Amygdala (tissue), 56 donors: ENCODE measurements around the gene ERN1.
"Not testable (repeated sequence)": the region's sequence is repeated elsewhere in the genome, so short reads cannot be mapped to it uniquely, and the experiment has no call there.

Source experiments
- DNase-seq, 56 donors: peaks; one replicate each; lab custom pipeline; 2025; lab: John Stamatoyannopoulos, UW

The ERN1 gene

DNA sequence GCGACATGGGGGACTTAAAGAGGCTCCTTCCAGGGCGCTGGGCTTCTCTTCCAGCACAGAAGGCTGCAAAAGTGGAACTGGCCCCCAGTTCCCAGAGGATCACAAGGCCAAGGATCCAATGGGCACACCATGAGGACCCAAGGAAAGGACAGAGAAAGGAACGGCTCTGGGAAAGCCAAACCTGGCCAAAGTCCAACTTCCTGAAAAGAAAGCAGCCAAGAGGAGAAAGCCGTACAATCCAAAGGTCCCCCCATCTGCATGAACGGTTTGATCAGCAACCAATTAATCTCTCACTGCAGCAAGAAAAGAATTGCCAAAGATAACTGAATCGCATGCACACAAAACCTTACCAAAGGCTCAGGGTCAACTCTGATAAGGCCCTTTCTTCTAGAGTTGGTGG is 89.7 kb downstream of the ERN1 start:
- DNase-seq: no peak

DNA sequence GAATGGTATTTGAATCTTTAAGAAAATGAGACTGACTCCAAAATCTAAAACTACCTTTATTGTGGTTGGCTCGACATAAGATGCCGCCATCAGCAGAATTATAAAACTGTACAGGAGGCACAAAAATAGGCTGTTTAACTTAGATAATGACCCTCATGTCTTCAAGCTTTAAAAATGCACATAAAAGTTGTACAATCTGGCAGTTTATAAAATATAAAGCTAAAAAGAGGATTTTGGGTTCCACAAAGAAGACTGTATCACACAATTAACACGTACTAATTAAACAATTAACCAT is 90.9 kb downstream of the ERN1 start:
- no peak for DNase-seq

DNA sequence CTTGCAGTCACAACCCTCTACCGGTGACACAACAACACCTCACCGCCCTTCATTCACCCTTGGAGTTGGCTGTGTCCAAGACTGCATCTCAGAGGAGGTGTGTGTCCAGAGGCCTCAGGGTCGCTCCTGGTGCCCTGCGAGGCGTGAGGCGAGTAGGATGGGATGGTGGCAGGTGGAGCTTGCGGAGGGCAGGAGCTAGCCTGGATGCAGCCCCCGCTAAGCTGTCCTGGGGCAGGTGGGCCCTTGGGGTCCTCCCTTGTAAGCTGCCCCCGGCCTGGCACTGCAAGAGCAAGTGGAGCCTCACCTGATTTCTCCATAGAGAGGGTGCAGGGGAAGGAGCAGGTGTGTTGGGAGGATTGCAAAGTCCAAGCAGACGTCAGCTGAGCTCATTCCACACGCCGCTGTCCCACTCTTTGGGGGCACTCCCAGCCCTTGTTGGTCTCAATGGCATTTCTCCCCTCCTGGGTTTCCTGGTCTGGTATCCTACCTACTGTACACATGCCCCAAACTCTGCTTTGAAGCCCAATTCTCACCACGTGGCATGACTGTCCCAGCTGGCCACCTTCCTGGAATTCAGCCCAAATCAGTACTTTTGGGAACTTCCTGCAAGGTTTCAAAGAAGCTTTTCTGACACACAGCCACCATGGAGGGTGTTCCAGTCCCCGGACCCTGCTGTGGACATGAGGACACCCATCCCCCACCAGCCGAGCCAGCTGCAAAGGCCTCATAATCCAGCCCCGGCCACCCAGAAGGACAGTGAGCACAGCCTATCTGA is 91.4 kb downstream of the ERN1 start:
- no peak for DNase-seq

DNA sequence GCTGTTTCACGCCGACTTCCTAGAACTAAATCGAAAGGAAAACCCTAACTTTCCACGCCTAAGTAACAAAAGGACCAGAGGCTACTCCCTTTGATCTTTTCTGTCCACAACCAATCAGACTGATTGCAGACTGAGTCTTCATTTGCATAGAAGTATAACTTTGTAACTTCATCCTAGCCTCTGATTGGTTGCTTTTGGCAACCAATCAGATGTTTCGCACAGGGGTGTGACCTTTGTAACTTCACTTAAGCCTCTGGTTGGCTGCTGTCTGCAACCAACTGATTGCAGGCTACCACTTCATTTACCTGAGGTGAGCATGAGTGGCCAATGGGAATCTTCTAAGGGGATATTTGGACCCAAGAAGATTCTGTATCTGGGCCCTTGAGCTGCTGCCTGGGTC is 92.1 kb downstream of the ERN1 start:
- no peak for DNase-seq

DNA sequence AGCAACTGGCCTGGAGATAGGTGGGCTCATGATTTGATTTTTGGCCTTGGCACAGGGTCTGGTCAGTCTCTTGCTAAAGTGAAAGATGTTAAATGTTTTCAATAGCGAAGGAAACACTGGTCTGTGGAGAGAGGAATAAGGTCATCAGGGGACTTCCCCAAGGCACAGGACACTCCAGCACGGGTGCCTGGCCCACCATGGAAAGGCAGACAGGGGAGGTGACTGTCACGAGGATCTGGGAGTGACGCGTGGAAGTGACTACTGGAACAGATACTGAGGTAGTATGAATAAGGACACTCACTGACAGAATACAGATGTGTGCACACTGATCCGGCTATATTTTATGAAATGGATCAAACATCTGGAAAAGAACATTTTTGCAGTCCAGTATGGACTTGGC is 92.8 kb downstream of the ERN1 start:
- DNase-seq: no peak

DNA sequence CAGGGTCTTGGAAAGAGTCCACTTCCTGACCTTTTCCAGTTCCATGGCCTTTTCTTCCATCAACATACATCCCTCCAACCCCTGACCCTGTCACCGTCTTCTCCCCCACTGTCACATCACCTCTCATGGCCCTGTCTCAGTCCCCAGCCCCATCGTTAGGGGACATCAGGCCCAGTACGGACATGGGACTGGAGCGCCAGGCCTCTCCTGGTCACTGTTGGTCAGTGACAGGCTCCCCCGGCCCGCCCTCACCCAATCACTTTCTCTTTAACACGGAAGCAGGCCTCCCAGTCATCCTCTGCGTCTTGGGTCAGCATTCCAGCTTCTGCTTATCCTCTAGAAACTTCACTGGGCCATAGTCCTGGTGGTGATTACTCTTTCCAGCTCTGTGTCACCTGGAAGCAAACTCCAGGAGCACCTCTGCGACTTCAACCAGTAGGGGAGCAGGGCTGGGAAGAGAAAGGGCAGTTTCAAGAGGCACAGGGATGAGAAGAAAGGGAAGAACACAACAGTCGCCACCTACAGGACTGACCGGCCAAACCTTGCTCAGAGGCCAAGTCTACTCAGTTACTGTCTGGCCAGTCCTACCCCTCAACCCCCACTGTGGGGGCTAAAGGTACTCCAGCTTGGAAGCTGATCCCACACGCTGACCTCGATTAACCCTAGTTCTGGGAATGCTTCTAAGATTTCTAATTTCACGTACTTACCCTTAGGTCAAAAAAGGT is 93.6 kb downstream of the ERN1 start:
- DNase-seq: no peak

DNA sequence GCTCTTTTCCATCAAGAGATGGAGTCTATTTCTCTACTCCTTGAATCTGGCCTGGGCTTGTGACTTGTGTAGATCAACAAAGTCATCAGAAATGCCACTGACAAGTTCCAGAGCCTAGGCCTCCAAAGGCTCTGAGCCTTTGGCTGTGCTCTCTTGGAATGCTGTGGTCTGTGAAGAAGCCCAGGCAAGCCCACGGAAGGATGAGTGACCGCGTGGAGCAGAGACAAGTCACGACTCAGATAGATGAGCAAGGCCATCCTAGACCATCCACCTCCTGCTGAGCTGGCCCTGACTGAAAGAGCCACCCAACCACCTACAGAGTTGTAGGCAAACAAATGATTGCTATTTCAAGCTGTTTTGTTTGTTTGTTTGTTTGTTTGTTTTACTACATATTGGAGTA is 97.9 kb downstream of the ERN1 start:
- no peak for DNase-seq

DNA sequence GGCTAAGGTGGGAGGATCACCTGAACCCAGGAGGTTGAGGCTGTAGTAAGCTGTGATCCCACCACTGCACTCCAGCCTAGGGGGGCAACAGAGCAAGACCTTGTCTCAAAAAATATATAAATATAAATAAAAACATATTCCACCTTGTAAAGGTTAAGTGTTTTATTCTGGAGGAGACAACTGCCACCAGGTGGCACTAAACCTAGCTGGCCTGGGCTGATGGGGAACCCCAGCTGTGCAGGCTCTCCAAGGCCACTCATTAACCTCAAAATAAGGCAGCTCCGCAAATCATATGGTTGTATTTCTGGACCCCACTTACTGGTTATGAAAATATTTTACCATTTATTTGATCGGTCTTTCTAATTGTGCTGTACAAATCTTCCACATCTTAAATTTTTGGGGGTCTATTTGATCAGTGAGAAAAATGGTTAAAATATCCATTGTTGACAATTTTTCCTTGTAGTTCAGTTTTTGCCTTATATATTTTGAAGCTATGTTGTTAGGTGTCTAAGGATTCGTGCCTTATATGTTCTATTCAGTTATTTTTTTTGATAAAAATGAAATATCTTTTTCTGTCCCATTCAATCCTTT is 101.0 kb downstream of the ERN1 start:
- DNase-seq: peak in 25 of 56 donors; percentile 3 to 76 (median 21)

DNA sequence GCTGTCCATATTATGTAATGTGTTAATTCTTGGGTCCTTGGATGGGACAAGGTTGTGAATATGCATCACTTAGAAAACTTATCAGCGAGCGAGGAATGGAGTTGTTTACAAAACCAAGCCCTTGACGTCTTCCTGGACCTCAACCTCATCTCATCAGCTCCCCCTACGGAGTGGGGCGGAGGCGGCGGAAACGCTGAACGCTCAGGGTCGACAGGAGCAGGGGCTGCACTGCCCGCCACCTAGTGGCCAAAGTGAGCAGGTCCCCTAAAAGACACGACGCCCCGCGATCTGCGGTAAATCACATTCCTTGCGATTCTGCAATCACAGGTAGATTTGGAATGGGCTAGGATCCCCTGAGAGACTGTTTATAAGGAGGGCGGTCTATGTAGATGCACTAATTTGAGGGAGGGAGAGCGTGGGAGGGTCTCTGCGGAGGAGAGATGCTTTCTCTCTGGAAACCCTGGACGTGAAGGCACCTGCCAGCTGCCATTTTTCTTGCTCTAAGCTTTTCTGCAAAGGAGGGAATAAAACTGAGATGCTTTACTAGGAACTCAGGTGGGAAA is 104.1 kb downstream of the ERN1 start:
- DNase-seq: peak in 12 of 56 donors; percentile 2 to 55 (median 19)

DNA sequence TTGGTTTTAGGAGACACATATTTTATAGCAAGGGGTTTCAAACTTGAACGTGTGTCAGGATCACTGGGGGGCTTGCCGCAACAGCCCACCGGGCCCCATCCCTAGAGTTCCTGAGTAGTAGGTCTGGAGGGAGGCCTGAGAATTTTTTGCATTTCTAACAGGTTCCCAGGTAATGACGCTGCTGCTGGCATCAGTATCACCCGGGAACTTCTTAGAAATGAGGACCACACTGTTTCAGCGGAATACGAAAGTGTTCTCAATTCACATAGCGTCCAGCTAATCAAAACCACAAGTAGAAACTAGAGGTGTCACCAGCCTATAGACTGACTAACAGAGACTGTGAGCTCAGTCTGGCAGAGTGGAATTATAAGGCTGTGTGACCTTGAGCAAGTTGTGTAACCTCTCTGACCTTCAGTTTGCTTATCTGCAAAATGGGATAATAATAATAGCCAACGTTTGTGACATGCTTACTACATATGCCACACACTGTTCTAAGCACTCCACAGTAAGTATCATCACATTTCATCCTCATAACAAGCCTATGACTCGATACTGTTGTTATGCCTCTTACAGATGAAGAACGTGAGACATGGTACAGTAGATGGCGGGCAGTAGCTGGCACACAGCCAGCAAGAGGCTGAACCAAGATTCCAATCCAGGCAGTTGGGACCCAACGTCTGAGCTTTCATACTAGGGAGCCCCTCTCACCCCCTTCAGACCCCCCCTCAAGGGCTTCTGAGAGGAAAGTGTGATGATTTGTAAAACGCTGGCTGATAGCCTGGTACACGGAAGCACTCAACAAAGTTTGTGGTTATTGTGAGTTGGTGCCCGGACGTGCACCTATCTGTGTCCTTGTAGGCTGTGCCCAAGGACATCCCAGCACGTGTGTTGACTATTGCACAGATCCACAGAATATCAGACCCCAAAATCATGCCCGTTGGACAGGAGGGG is 104.9 kb downstream of the ERN1 start:
- DNase-seq: no peak

DNA sequence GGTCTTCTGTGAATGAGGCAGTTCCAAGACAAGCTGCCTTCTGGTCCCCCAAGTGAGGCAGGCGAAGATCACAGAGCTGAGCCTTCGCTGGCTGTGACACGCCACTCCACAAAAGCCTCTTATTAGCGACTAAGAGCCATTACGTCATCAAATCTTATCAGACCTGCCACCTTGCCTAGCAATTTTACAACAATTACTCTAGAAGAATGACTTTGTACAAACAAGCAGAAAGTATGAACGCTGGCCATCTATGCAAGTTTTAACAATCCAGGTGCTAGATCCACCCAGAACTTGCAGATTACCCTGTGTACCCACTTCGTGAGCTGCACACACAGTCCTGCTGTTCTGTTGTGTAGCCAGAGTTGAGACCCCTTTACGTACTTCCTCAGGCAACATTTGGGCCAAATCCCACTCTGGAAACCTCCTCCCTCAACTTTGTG is 105.7 kb downstream of the ERN1 start:
- no peak for DNase-seq

DNA sequence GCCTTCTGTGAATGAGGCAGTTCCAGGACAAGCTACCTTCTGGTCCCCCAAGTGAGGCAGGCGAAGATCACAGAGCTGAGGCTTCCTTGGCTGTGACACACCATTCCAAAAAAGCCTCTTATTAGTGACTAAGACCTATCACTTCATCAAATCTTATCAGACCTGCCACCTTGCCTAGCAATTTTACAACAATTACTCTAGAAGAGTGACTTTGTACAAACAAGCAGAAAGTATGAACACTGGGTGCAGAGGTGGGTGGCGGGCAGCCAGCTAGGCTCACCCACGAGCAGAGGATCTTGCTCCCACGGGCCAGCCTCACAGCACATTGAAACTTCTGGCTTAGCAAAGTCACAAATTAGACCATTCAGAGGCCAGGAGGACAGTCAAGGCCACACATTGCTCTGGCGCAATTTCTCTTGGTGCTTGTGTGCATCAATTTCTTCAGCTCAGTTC is 107.3 kb downstream of the ERN1 start:
- no peak for DNase-seq

DNA sequence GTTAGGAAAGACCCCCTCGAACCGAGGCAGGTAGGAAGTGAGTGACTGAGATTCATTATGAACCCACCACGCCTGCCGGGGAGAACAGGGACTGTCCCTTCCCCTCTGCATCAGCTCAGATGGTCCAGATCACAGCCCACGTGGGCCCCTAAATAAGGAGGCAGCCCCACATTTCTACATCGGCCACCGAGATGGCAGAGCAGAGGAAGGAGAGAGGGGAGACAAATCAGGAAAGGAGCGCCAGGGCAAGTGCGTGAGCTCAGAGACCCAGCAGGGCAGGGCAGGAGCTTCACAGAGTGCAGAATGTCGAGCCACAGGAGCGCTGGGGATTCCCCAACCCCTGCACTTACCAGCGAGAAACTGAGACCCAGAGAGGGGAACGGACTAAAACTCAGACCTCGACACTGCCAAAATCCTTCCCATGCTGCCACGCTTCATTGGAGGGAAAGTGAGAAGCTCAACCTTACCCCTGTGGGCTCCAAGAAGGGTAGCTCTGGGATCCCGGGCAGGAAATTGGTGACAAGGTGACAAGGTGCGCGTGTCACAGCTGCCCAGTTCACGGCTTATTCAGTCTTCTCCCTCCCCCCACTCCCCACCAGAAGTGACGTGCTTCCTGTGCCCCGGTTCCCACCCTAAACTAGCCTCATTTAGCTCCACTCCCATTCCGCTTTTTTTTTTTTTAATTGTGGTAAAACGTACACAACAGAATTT is 109.7 kb downstream of the ERN1 start, which contains the start of gene ICAM2:
Gene ICAM2, minus strand, starts transcription at position 578 of the 711 bp plus-strand sequence. CDS start 13,942 bp downstream, outside the sequence.
- DNase-seq: peak in 1 of 56 donors; percentile 6

DNA sequence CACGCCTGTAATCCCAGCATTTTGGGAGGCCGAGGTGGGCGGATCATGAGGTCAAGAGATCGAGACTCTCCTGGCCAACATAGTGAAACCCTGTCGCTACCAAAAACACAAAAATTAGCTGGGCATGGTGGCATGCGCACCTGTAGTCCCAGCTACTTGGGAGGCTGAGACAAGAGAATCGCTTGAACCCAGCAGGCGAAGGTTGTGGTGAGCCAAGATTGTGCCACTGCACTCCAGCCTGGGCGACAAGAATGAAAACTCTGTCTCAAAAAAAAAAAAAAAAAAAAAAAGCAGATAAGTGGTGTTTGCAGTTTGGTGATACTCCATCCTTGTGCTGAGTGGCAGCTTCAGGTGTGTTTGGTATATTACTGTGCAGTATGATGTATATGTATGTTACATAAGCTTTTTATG is 110.4 kb downstream of the ERN1 start:
- not testable (repeated sequence) for DNase-seq

DNA sequence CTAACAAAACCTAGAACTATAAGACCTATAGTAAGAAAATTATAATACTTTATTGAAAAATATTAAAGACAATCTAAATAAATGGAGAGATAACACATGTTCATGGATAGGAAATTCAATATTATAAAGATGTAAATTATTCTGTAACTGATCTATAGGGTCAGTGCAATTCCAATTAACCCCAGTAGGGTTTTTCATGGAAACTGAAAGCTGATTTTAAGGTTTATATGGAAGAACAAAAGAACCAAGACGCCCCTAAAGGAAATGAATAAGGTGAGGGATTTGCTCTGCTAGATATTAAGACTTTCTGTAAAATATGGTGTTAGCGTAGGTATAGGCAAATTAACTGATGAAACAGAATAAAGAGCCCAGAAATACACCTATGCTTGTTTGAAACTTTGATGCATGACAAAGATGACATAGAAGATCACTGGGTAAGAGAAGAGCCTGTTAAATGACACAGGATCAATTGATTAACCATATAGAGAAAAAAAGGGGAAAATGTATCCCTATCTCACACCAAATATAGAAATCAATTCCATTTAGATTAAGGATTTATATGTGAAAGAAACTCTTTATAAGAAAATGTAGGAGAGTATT is 112.5 kb downstream of the ERN1 start:
- no peak for DNase-seq

DNA sequence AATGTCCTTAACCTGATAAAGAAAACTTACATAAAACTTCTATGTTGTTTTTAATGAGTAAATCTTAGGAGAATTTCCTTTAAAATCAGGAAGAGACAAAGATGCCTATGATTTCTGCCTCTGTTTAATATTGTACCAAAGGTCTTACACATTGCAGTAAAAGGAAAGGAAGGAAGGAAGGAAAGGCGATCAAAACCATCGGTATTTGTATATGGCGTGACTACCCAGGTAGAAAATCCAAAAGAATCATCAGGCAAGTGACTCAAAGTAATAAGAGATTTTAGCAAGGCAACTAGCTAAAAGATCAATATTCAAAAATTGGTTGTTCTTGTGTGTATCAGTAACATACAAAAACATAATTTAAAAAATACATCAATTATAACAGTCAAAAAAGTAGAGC is 113.0 kb downstream of the ERN1 start:
- DNase-seq: no peak

DNA sequence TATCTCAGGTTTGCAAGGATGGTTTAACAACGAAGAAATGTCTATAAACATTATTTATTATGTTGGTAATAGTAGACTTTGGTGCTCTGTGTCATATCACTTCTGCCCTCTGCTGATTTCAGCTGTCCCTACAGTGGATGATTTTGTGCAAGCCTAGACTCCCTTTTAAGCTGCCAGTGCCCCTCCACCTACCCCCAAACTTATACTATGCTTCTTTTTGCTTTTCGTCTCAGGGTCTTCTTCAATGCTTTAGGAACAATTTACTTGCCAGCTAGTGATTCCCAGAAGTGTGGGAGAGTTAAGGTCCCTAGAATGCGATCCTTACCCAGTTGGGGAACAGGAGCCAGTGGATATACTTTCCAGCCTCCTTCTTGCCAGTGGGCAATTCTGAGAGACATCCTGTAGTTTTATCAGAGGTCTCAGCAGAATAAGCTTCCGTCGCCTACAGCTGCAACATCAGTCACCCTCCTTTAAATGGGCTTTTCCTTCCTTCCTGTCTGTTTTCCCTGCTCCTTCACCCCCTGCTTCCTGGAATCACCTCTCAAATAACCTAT is 113.6 kb downstream of the ERN1 start:
- no peak for DNase-seq

DNA sequence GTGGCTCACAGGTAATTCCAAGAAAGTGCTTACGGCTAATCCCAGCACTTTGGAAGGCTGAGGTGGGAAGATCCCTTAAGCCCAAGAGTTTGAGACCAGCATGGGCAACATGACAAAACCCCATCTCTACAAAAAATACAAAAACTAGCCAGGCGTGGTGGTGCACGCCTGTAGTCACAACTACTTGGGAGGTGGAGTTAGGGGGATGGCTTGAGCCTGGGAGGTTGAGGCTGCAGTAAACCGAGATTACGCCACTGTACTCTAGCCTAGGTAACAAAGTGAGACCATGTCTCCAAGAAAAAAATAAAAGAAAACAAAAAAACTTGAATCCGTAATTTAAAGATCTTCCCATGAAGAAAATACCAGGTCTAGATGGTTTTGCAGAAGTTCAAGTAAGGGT is 114.5 kb downstream of the ERN1 start:
- DNase-seq: no peak
